GOT3 (cell line): ENCODE data around the gene PARK7.
"Not testable (repeated sequence)": the region's sequence is repeated elsewhere in the genome, so short reads cannot be mapped to it uniquely, and the experiment has no call there.

Experiments
- DNase-seq: peaks from one replicate; lab custom pipeline; 2025; ENCODE audit warnings: mixed read lengths; lab: John Stamatoyannopoulos, UW

The PARK7 gene

DNA sequence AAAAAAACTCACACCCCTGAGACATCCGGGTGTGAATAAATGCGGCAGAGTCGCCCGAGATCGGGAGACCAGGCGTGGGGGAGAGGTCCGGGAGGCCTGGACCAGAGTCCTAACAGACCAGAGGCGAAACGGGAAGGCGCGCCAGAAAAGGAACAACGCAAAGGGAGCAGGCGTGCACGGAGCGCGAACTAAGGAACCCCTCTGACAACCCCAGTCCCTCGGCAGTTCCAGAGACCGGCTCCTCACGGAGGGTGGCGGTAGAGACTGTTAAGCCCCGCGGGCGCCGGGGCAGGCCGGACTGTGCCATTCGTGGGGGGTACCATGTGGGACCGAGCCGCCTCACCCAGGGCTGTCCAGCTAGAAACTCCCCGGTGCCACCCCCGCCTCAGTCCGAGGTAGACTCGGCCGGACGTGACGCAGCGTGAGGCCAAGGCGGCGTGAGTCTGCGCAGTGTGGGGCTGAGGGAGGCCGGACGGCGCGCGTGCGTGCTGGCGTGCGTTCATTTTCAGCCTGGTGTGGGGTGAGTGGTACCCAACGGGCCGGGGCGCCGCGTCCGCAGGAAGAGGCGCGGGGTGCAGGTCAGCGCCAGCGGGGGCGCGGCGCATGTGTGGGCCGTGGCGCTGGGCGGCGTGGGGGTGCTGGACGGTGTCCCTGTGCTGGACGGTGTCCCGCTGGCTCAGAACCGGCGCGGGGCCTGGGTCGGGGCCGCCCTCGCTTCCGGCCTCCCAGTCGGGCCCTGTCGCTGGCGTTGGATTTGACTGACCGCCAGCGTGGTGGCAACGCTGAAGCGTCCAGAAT lies at the start of gene PARK7:
PARK7 (plus strand) TSS at position 496 of the 798 bp plus-strand sequence. CDS start 1,075 bp downstream, outside the sequence.
- DNase-seq, result peak; percentile 99

GRCh38 chr1:7912145-7912544 lies 49.4 kb upstream of the PARK7 start:
- DNase-seq, result no peak

GRCh38 chr1:7912743-7913557 lies 48.6 kb upstream of the PARK7 start:
- no peak for DNase-seq

DNA sequence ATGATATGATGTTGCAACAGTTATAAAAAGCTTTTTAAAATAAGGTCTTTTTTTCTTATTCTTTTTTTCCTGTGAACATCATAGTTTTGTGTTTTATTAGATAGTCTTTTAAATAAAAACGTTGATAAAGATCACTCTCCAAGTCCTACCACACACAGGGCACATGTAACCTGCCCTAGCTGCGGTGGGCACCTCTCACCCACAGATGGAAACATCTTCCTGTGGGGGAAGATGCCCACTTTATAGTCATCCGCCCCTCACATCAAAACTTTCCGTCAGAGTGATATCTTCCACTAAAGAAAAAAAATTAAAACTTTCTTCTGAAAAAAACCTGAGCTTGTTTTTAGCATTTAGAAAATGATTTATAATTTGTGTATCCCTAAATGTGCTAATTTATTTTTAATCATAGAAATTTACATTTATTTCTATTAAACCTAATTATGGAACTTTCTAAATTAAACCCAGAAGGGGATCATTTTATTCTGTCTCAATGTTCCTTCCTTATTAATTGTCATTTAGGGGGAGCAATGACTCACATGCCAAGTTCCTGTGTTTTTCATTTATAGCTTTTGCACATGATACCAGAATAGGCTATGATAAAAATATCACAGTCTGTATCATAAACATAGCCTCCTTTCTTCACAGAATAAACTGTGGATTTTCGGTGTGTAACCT lies 45.5 kb upstream of the PARK7 start:
- no peak for DNase-seq

- DNase-seq, result no peak
These were observed 45.0 kb upstream of the PARK7 start for GRCh38 chr1:7916501-7916830.

DNA sequence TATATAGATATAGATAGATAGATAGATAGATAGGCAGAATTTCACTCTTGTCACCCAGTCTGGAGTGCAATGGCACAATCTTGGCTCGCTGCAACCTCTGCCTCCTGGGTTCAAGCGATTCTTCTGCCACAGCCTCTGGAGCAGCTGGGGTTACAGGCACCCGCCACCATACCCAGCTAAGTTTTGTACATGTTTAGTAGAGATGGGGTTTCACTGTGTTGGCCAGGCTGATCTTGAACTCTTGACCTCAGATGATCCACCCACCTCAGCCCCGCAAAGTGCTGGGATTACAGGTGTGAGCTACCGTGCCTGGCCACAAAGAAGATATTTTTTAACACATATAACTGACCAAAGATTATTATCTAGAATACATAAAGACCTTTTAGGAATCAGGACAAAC lies 43.5 kb upstream of the PARK7 start:
- not testable (repeated sequence) for DNase-seq

- no peak for DNase-seq
These were observed 41.6 kb upstream of the PARK7 start for GRCh38 chr1:7919880-7920279.

DNA sequence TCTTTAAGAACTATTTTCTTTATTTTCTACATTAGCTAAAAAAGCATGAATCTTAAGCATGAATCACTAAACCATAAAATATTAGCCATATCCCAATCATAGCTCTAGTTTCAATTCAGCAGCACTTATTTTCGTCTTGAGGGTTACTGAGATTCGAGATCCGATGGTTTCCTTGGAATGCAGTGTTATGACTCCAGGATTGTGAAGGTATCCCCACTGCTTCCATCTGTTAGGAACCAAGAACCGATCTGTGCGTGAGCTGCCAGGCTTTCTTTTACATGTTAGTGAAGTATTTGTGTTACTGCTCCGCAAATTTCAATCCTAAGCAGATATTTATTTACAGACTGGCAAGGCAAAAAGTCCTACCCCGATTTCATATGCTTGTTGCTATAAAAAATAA lies 39.7 kb upstream of the PARK7 start:
- no peak for DNase-seq

- no peak for DNase-seq
These were observed 39.2 kb upstream of the PARK7 start for GRCh38 chr1:7922301-7922700.

DNA sequence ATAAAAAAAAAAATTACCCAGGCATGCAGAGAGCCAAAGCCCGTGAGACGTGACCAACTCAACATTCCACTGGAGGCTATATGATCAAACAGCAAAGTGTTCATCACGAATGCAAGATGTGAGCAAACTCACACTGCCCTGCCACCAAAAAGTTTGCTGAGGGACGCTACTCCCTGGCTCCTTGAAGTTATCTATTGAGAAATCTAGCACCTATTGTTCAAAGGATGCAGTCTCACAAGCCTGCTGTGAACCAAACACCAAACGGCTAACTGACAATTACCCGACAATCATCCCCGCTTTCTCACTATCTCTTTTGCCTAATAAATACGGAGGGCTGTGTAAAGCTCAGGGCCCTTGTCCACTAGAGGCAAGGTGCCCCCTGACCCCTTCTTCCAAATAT lies 34.5 kb upstream of the PARK7 start:
- DNase-seq, result not testable (repeated sequence)

GRCh38 chr1:7928247-7928646 lies 33.3 kb upstream of the PARK7 start:
- DNase-seq, result no peak

- DNase-seq, result no peak
These were observed 31.9 kb upstream of the PARK7 start for GRCh38 chr1:7929637-7930036.

DNA sequence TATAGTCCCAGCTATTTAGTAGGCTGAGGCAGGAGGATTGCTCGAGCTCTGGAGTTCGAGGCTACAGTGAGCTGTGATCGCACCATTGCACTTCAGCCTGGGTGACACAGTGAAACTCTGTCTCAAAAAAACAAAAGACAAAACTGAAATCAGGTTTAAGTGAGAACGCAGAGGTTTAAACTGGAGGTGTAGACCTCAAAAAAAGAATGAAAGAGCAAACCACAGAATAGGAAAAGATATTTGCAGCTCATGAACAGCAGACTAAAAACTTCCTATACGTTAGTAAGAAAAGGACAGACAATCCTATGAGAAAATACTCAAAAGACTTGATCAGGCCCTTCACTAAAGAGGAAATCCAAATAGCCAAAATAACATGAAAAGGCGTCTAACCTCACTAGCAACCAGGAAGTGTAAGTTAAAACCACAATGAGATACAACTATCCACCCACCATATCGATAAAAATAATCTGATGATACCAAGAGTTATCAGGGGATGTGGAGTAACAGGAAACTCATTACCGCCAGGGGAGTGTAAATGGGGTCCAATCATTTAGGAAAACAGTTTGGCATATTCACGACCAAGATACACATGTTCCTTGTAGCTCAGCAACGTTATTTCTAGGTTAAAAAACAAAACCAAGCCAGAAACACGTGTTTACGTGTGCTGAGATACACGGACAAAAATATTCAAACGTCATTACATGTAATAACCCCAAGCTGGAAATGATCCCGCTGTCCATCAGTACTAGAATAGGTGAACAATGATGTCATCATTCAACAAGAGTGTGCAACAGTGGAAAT lies 30.7 kb upstream of the PARK7 start:
- no peak for DNase-seq

DNA sequence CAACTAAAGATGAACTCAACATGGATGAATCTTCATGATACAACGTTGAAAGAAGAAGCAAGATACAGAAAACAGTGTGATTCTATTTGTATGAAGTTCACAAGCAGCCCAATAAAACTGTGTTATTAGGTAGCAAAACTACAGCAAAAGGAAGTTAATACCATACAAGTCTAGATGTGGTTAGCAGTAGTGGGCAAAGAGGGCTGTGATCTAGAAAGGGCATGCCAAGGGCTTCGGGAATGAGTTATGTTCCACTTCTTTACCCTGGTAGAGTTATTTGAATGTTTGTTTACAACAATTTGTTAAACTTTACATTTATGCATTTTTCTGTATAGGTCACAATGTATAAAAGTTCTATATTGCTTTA lies 30.1 kb upstream of the PARK7 start:
- no peak for DNase-seq

DNA sequence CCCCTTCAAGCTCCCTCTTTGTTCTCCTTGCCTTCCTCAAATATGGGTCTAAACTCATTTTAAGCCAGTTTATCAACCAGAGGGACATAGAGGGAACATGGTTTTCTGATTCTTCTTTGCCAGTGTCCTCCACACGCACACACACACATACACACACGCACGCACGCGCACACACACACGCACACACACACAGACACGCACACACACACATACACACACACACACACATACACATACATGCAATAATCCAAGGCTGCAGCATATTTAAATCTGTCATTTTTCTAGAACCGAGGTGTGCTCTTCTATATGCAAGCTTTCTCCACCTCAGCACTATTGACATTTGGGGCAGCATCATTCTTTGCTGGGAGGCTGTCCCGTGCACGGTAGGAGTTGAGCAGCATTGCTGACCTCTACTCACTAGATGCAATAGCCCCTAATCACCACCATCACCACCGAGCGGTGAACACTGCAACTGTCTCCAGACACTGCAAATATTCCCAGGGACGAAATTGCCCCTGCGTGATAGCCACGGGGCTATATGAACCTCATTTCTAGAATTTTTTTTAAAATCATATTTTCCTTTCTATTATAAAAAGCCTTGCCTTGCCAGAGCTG lies 28.9 kb upstream of the PARK7 start:
- DNase-seq, result no peak

DNA sequence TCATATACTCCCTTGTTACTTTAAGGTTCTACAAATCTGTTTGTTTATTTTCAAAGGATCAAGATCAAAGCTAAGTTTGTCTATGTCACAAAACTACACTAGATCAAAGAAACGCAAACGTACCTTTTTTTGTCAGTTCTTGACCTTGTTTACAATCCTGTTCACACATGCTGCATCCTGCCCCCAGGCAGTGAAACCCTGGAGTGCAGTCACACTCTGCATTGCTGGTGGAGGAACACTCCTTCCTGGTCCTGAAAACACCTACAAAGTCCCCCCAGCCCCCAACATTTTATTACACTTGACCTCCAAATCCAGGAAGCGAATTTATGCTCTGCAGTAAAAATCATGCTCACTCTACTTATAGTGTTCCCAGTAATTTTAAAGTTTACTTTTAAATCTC lies 23.4 kb upstream of the PARK7 start:
- DNase-seq, result no peak

DNA sequence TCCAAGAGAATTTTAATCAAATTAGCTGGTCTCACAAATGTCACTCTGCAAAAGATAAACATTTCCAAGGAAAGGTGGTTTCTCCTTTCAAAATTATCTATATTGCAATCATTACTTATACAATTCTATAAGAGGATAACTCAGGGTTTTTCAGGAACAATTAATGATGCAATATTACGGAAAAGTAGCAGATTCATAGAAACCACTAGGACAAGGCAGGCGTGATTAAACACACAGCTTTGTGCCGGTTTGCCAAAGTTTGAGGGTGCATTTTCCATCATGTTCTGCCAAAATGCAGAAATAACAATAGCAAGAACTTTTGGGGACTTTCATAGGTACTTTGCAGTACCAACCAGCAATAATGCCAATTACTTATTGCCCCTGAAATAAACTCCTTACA lies 21.5 kb upstream of the PARK7 start:
- no peak for DNase-seq

GRCh38 chr1:7940745-7941436 lies 20.6 kb upstream of the PARK7 start, which contains the start of gene TNFRSF9:
Gene TNFRSF9, minus strand, starts transcription at chr1:7940839. Its CDS starts 845 bp downstream, at chr1:7939994.
- no peak for DNase-seq

- no peak for DNase-seq
These were observed 20.1 kb upstream of the PARK7 start for GRCh38 chr1:7941437-7941793.

GRCh38 chr1:7942214-7942921 lies 19.1 kb upstream of the PARK7 start:
- DNase-seq, result no peak
